Adrenal gland (tissue), 12 donors: Measurements from ENCODE around the gene XPR1. TPM values are rescaled to one million over a fixed set of nuclear protein-coding genes. Genes with fewer than 3 reads are reported as not detected.

Experiments used
- DNase-seq, 7 donors: peaks; one replicate each; pipeline ENCODE4 v3.0.0-alpha.2; 2019 to 2020
- H3K27ac ChIP-seq, 5 donors: fragments of 200-600 bp; sonication (generic) in 4 of 5; 1 replicate in 3 of 5; 2 replicates in 2 of 5; pipeline versions ENCODE4 v1.5.1 to v1.8.0; 2016 to 2020; ENCODE audit warnings: mild to moderate bottlenecking in 1 of 5
- H3K27me3 ChIP-seq: fragments of 200-600 bp; 2 replicates; pipeline ENCODE4 v1.8.0; 2021
- H3K36me3 ChIP-seq, 2 donors: fragments of 200-600 bp; replicated peaks in 1 of 2; 1 replicate in 1 of 2; 2 replicates in 1 of 2; pipeline versions ENCODE4 v1.5.1 to v1.8.0; 2018 to 2022
- H3K4me1 ChIP-seq, 2 donors: fragments of 200-600 bp; replicated peaks in 1 of 2; 1 replicate in 1 of 2; 2 replicates in 1 of 2; pipeline versions ENCODE4 v1.5.1 to v1.8.0; 2018 to 2021
- H3K4me3 ChIP-seq, 4 donors: fragments of 200-600 bp; sonication (generic) in 3 of 4; one replicate each; pipeline ENCODE4 v1.5.1; 2016 to 2018
- H3K9me3 ChIP-seq, 3 donors: fragments of 200-600 bp; sonication (generic) in 1 of 3; replicated peaks in 1 of 3; 1 replicate in 2 of 3; 2 replicates in 1 of 3; pipeline versions ENCODE4 v1.5.1 to v1.8.0; 2016 to 2021
- CTCF ChIP-seq, 6 experiments: fragments of 450-650 bp in 4 of 6; fragments of 200-600 bp in 2 of 6; sonication (generic) in 1 of 6; IDR thresholded peaks; 1 replicate in 5 of 6; 2 replicates in 1 of 6; pipeline versions ENCODE4 v1.5.1 to v1.8.0; 2016 to 2021; ENCODE audit warnings: antibody characterized with exemption in 6 of 6, mild to moderate bottlenecking in 2 of 6, moderate library complexity in 1 of 6
- POLR2A ChIP-seq, 2 donors: fragments of 450-650 bp; IDR thresholded peaks; one replicate each; pipeline ENCODE4 v1.6.1; 2017; ENCODE audit warnings: antibody characterized with exemption in 2 of 2, mild to moderate bottlenecking in 2 of 2, moderate library complexity in 1 of 2
- WGBS, 4 donors: extraction: QIAGEN DNeasy Blood & Tissue Kit in 2 of 4; methylation state at CpG; one replicate each; pipeline versions ENCODE4 v1.1.5 to v1.1.7; 2013 to 2017; 5-methylcytosine and 5-hydroxymethylcytosine counted together
- intact Hi-C, 2 donors: fragments of 100-400 bp; cut with DNase I; formaldehyde crosslinking; loops; one replicate each; pipeline versions ENCODE4 v1.14.1 to v1.15.0; 2022 to 2023
- polyA plus RNA-seq, 3 donors: library from polyadenylated mRNA; stranded (reverse); fragments of 200-250 nt in 2 of 3; fragments of 350-450 nt in 1 of 3; fragmentation: Illumina TruSeq in 1 of 3; extraction: RNeasy Lipid Tissue Mini Kit (QIAGEN cat#74804) in 1 of 3; gene quantifications; one replicate each; pipeline ENCODE4 v1.2.3, GENCODE V29; 2013 to 2014
- total RNA-seq, 9 donors: library from RNA; depleted of rRNA in 4 of 9; stranded (reverse); fragments of >200 nt in 4 of 9; fragments of 120-200 nt in 1 of 9; fragmentation: NEBNext Ultra II Directional in 1 of 9; extraction: Animal tissue kit (Norgen Biotek cat#: 25700) in 1 of 9; gene quantifications; one replicate each; pipeline versions ENCODE4 v1.1.0 to v1.2.4, GENCODE V29; 2013 to 2023
- donor health status: healthy with polysubstance abuse.
- donor health status: Bipolar disorder and iron deficiency.
- donor health status: DM: yes; HTN: yes; CAD: no.
- donor health status: DM: no; HTN: no; CAD: no.
- donor health status: DM: no; HTN: no; CAD: no.
- donor health status: DM: yes; HTN: yes; CAD: no.

The XPR1 gene
- total and polyA plus RNA-seq, 12 donors = 4.8 to 53.0 (median 24.1) TPM

- 76 to 84% (median 78%) methylated on average over 3 of the region's 3 CpGs for WGBS, 4 donors
- intact Hi-C loops = no loop called here
- TF ChIP-seq CTCF (IDR thresholded peaks at IDR 0.05) = no peak
- TF ChIP-seq POLR2A (IDR thresholded peaks at IDR 0.05) = no peak
- H3K36me3 ChIP-seq = no peaks in the 10 kb centered on the region
- no peaks in the 10 kb centered on the region for H3K4me1 ChIP-seq
- H3K4me3 ChIP-seq = no peak overlapping the region
- no peak for DNase-seq
- H3K27ac ChIP-seq = no peak overlapping the region
- no peaks in the 10 kb centered on the region for H3K27me3 ChIP-seq
- H3K9me3 ChIP-seq = no peaks in the 10 kb centered on the region
These were observed 160.0 kb downstream of the XPR1 start for GRCh38 chr1:180791806-180792205.

- Histone ChIP-seq H3K36me3 (no peaks in the 10 kb centered on the region), H3K4me3 (no peak overlapping the region), H3K9me3 (no peaks in the 10 kb centered on the region), H3K4me1 (no peaks in the 10 kb centered on the region), H3K27ac (no peak overlapping the region), H3K27me3 (no peaks in the 10 kb centered on the region)
- intact Hi-C loops = no loop called here
- TF ChIP-seq CTCF (IDR thresholded peaks at IDR 0.05) = no peak
- no peak for TF ChIP-seq POLR2A (IDR thresholded peaks at IDR 0.05)
- no peak for DNase-seq
- WGBS, 4 donors = 69 to 81% (median 79%) methylated on average over 2 of the region's 2 CpGs
These were observed 161.6 kb downstream of the XPR1 start for GRCh38 chr1:180793451-180793850.

- Histone ChIP-seq H3K36me3 (no peaks in the 10 kb centered on the region), H3K27ac (no peak overlapping the region), H3K4me3 (no peak overlapping the region), H3K4me1 (no peaks in the 10 kb centered on the region), H3K27me3 (no peaks in the 10 kb centered on the region), H3K9me3 (no peaks in the 10 kb centered on the region)
- TF ChIP-seq CTCF (IDR thresholded peaks at IDR 0.05) = no peak
- TF ChIP-seq POLR2A (IDR thresholded peaks at IDR 0.05) = no peak
- intact Hi-C loops = no loop called here
- 28 to 51% (median 39%) methylated on average over 1 of the region's 1 CpG for WGBS, 4 donors
- DNase-seq = no peak
These were observed 165.2 kb downstream of the XPR1 start for GRCh38 chr1:180796897-180797640.

GRCh38 chr1:180800945-180801344, 169.1 kb downstream of the XPR1 start:
- no peak for DNase-seq
- 71 to 84% (median 80%) methylated on average over 1 of the region's 1 CpG for WGBS, 4 donors
- H3K27ac ChIP-seq = no peak overlapping the region
- H3K27me3 ChIP-seq = no peaks in the 10 kb centered on the region
- H3K4me3 ChIP-seq = no peak overlapping the region
- no peaks in the 10 kb centered on the region for H3K36me3 ChIP-seq
- no peak for TF ChIP-seq CTCF (IDR thresholded peaks at IDR 0.05)
- intact Hi-C loops = no loop called here
- no peaks in the 10 kb centered on the region for H3K9me3 ChIP-seq
- H3K4me1 ChIP-seq = peaks cover 0 to 9% of the 10 kb centered on the region in 2 donors
